HL-60 (cell line): ENCODE results near the gene CPLX3.

ENCODE experiments used
- DNase-seq, 2 experiments: peaks; one replicate each; pipeline ENCODE4 v3.0.0-alpha.2; 2010 to 2020; ENCODE audit warnings: low read depth in 1 of 2, low spot score in 1 of 2
- H3K27ac ChIP-seq: fragments of 250-450 bp; sonication (Bioruptor Pico); replicated peaks from 2 replicates; pipeline ENCODE4 v1.5.1; 2020; ENCODE audit warnings: mild to moderate bottlenecking, moderate library complexity
- H3K27me3 ChIP-seq: fragments of 250-450 bp; sonication (Bioruptor Pico); 2 replicates; pipeline ENCODE4 v1.5.1; 2021; ENCODE audit warnings: mild to moderate bottlenecking, moderate library complexity; ENCODE audit not compliant: insufficient read depth, poor library complexity, severe bottlenecking
- H3K4me3 ChIP-seq: replicated peaks from 2 replicates; pipeline ENCODE4 v1.5.1; 2011; ENCODE audit warnings: mild to moderate bottlenecking, control low read depth, low read length; ENCODE audit not compliant: insufficient read depth
- CTCF ChIP-seq: IDR thresholded peaks from one replicate; pipeline ENCODE4 v1.5.1; 2011; ENCODE audit warnings: low read length, control low read depth, inconsistent platforms; ENCODE audit not compliant: insufficient read depth
- GABPA ChIP-seq: IDR thresholded peaks from 2 replicates; pipeline ENCODE4 v1.6.1; 2012; ENCODE audit warnings: low read depth
- POLR2AphosphoS5 ChIP-seq: IDR thresholded peaks from 2 replicates; pipeline ENCODE4 v1.6.1; 2012; ENCODE audit warnings: low read depth
- REST ChIP-seq: IDR thresholded peaks from 2 replicates; pipeline ENCODE4 v1.6.1; 2012; ENCODE audit warnings: low read depth; ENCODE audit not compliant: insufficient replicate concordance
- SPI1 ChIP-seq: IDR thresholded peaks from 2 replicates; pipeline ENCODE4 v1.6.1; 2012; ENCODE audit warnings: low read depth, mild to moderate bottlenecking, borderline replicate concordance

The CPLX3 gene

GRCh38 chr15:74855857-74856256 lies 29.4 kb downstream of the CPLX3 start:
- no peak overlapping the region for H3K4me3 ChIP-seq
- TF ChIP-seq GABPA, result no peak
- TF ChIP-seq SPI1, result no peak
- no peak for TF ChIP-seq POLR2AphosphoS5
- no peak for TF ChIP-seq REST
- no peak for TF ChIP-seq CTCF
- no peak overlapping the region for H3K27ac ChIP-seq
- no peak for DNase-seq
- no peaks in the 10 kb centered on the region for H3K27me3 ChIP-seq

GRCh38 chr15:74856537-74856936 lies 30.1 kb downstream of the CPLX3 start:
- no peaks in the 10 kb centered on the region for H3K27me3 ChIP-seq
- no peak overlapping the region for H3K4me3 ChIP-seq
- H3K27ac ChIP-seq, result no peak overlapping the region
- no peak for DNase-seq
- TF ChIP-seq GABPA (no peak), CTCF (no peak), SPI1 (no peak)

- Histone ChIP-seq H3K27ac (no peak overlapping the region), H3K4me3 (no peak overlapping the region), H3K27me3 (no peaks in the 10 kb centered on the region)
- DNase-seq, result no peak
- TF ChIP-seq POLR2AphosphoS5, result no peak
- TF ChIP-seq SPI1, result no peak
- no peak for TF ChIP-seq GABPA
- TF ChIP-seq REST, result no peak
- no peak for TF ChIP-seq CTCF
These were observed 30.7 kb downstream of the CPLX3 start for GRCh38 chr15:74857082-74857655.

GRCh38 chr15:74857671-74858368 lies 31.4 kb downstream of the CPLX3 start:
- H3K27me3 ChIP-seq, result no peaks in the 10 kb centered on the region
- no peak overlapping the region for H3K4me3 ChIP-seq
- no peak for TF ChIP-seq REST
- no peak for TF ChIP-seq POLR2AphosphoS5
- TF ChIP-seq GABPA, result no peak
- TF ChIP-seq CTCF, result no peak
- TF ChIP-seq SPI1, result no peak
- no peak for DNase-seq
- no peak overlapping the region for H3K27ac ChIP-seq
